Erythroblast (primary cell): Measurements from ENCODE around the gene DMRTB1.

Experiments used
- GATA1 ChIP-seq: IDR thresholded peaks from 2 replicates; pipeline ENCODE4 v1.6.1; 2011; ENCODE audit warnings: low read depth, mild to moderate bottlenecking, control low read depth, low read length, moderate library complexity
- POLR2A ChIP-seq: IDR thresholded peaks from 2 replicates; pipeline ENCODE4 v1.6.1; 2011; ENCODE audit warnings: mild to moderate bottlenecking, low read length

DNA sequence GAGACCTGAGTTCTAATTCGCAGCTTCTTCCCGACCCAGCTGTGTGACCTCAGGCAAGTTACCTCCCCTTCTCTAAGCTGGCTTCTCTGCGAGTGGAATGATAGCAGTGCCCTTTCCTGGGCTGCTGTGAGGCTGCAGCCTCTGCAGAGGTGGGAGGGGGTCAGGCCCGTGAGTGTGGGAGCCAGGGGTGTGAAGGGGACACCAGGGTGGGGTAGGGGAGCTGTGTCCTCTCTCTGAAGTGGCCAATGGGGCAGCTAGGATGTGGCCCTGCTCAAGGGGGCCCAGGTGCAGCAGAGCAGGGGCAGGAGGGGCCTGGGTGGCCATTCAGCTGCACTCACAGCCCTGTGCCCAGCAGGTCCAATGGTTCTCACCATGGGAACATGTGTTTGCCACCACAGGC lies 24.5 kb downstream of the DMRTB1 start:
- TF ChIP-seq POLR2A, result no peak
- TF ChIP-seq GATA1, result no peak
